Skin of body (tissue), 2 donors: ENCODE measurements around the gene GLB1L2. TPM values are rescaled to one million over a fixed set of nuclear protein-coding genes. Genes with fewer than 3 reads are reported as not detected.

ENCODE experiments used
- DNase-seq: peaks from one replicate; lab custom pipeline; 2025; lab: John Stamatoyannopoulos, UW
- total RNA-seq: library from RNA; depleted of rRNA; stranded (reverse); fragments of >200 nt; gene quantifications from one replicate; pipeline ENCODE4 v1.2.3, GENCODE V29; 2014

The GLB1L2 gene
- total RNA-seq, 1 donor from 2014 or later, result 2.7 TPM

- DNase-seq, result no peak
Measured at GRCh38 chr11:134346101-134346975, 14.6 kb downstream of the GLB1L2 start.

- DNase-seq, result no peak
Measured at GRCh38 chr11:134346976-134347350, 15.2 kb downstream of the GLB1L2 start.

GRCh38 chr11:134347441-134347840, 15.7 kb downstream of the GLB1L2 start:
- DNase-seq, result no peak

- no peak for DNase-seq
Measured at GRCh38 chr11:134349109-134349801, 17.5 kb downstream of the GLB1L2 start.

- no peak for DNase-seq
Measured at GRCh38 chr11:134349802-134350355, 18.1 kb downstream of the GLB1L2 start.

- DNase-seq, result no peak
Measured at GRCh38 chr11:134350381-134350780, 18.6 kb downstream of the GLB1L2 start.

GRCh38 chr11:134352111-134352510, 20.3 kb downstream of the GLB1L2 start:
- DNase-seq, result no peak

GRCh38 chr11:134355136-134355535, 23.3 kb downstream of the GLB1L2 start:
- DNase-seq, result no peak

GRCh38 chr11:134355656-134356055, 23.9 kb downstream of the GLB1L2 start:
- DNase-seq, result no peak

- DNase-seq, result no peak
Measured at GRCh38 chr11:134356656-134357544, 25.1 kb downstream of the GLB1L2 start.

GRCh38 chr11:134357545-134357839, 25.7 kb downstream of the GLB1L2 start:
- no peak for DNase-seq

GRCh38 chr11:134358165-134358855, 26.5 kb downstream of the GLB1L2 start:
- no peak for DNase-seq

- DNase-seq, result no peak
Measured at GRCh38 chr11:134358856-134359490, 27.2 kb downstream of the GLB1L2 start.

- no peak for DNase-seq
Measured at GRCh38 chr11:134359646-134360045, 27.9 kb downstream of the GLB1L2 start.

GRCh38 chr11:134360050-134360835, 28.5 kb downstream of the GLB1L2 start:
- DNase-seq, result peak; percentile 63

GRCh38 chr11:134361661-134362060, 29.9 kb downstream of the GLB1L2 start:
- no peak for DNase-seq

- no peak for DNase-seq
Measured at GRCh38 chr11:134362192-134362901, 30.6 kb downstream of the GLB1L2 start.

GRCh38 chr11:134363161-134363560, 31.4 kb downstream of the GLB1L2 start:
- no peak for DNase-seq

GRCh38 chr11:134363592-134363991, 31.8 kb downstream of the GLB1L2 start:
- no peak for DNase-seq
